Measurements from ENCODE around the gene ZNF576.
"Not testable (repeated sequence)": the region's sequence is repeated elsewhere in the genome, so short reads cannot be mapped to it uniquely, and the experiment has no call there.

The ZNF576 gene

GRCh38 chr19:43600326-43600725 lies 3.9 kb downstream of the ZNF576 start:
- not testable (repeated sequence) for H3K27me3 ChIP-seq (ENCODE audit: insufficient read depth, low read length); H3K27ac ChIP-seq (ENCODE audit: low read depth, low read length); H3K9ac ChIP-seq (ENCODE audit: low read depth, low read length); H3K9me3 ChIP-seq (ENCODE audit: insufficient read depth, low read depth, low read length); H3K4me3 ChIP-seq (ENCODE audit: low read length); H3K4me1 ChIP-seq (ENCODE audit: insufficient read depth, low read length)
- peaks cover 37% of the 10 kb centered on the region for H3K36me3 ChIP-seq (ENCODE audit: insufficient read depth, low read length)
- WGBS = 88% methylated on average over 4 of the region's 5 CpGs

- Histone ChIP-seq H3K27me3 (ENCODE audit: insufficient read depth, low read length) (no peaks in the 10 kb centered on the region), H3K4me3 (ENCODE audit: low read length) (no peak overlapping the region), H3K4me1 (ENCODE audit: insufficient read depth, low read length) (no peaks in the 10 kb centered on the region), H3K27ac (ENCODE audit: low read depth, low read length) (no peak overlapping the region), H3K9ac (ENCODE audit: low read depth, low read length) (no peak overlapping the region), H3K9me3 (ENCODE audit: insufficient read depth, low read depth, low read length) (no peaks in the 10 kb centered on the region), H3K36me3 (ENCODE audit: insufficient read depth, low read length) (peaks cover 13% of the 10 kb centered on the region; the same call in 1 of the 2 replicates)
- WGBS = 89% methylated on average over 7 of the region's 7 CpGs
These were observed 9.6 kb downstream of the ZNF576 start for GRCh38 chr19:43605875-43606568.

GRCh38 chr19:43606569-43607229 lies 10.3 kb downstream of the ZNF576 start:
- Histone ChIP-seq H3K36me3 (ENCODE audit: insufficient read depth, low read length) (0 out of 2 replicates have a peak, but pooled peaks cover 7% of the 10 kb centered on the region), H3K27ac (ENCODE audit: low read depth, low read length) (no peak overlapping the region), H3K9ac (ENCODE audit: low read depth, low read length) (no peak overlapping the region), H3K4me1 (ENCODE audit: insufficient read depth, low read length) (no peaks in the 10 kb centered on the region), H3K27me3 (ENCODE audit: insufficient read depth, low read length) (no peaks in the 10 kb centered on the region), H3K9me3 (ENCODE audit: insufficient read depth, low read depth, low read length) (no peaks in the 10 kb centered on the region), H3K4me3 (ENCODE audit: low read length) (no peak overlapping the region)
- WGBS = 90% methylated on average over 7 of the region's 7 CpGs

- H3K9me3 ChIP-seq (ENCODE audit: insufficient read depth, low read depth, low read length) = no peaks in the 10 kb centered on the region
- H3K4me1 ChIP-seq (ENCODE audit: insufficient read depth, low read length) = no peaks in the 10 kb centered on the region
- H3K9ac ChIP-seq (ENCODE audit: low read depth, low read length) = no peak overlapping the region
- H3K27me3 ChIP-seq (ENCODE audit: insufficient read depth, low read length) = no peaks in the 10 kb centered on the region
- no peak overlapping the region for H3K27ac ChIP-seq (ENCODE audit: low read depth, low read length)
- H3K4me3 ChIP-seq (ENCODE audit: low read length) = no peak overlapping the region
- WGBS = 94% methylated on average over 28 of the region's 28 CpGs
- peaks cover 14% of the 10 kb centered on the region; the same call in 1 of the 2 replicates for H3K36me3 ChIP-seq (ENCODE audit: insufficient read depth, low read length)
These were observed 11.1 kb downstream of the ZNF576 start for GRCh38 chr19:43607238-43608205.

GRCh38 chr19:43609872-43610271 lies 13.5 kb downstream of the ZNF576 start:
- Histone ChIP-seq H3K36me3 (ENCODE audit: insufficient read depth, low read length) (peaks cover 18% of the 10 kb centered on the region), H3K9me3 (ENCODE audit: insufficient read depth, low read depth, low read length) (no peaks in the 10 kb centered on the region), H3K4me1 (ENCODE audit: insufficient read depth, low read length) (no peaks in the 10 kb centered on the region), H3K27ac (ENCODE audit: low read depth, low read length) (no peak overlapping the region), H3K27me3 (ENCODE audit: insufficient read depth, low read length) (no peaks in the 10 kb centered on the region), H3K4me3 (ENCODE audit: low read length) (no peak overlapping the region), H3K9ac (ENCODE audit: low read depth, low read length) (no peak overlapping the region)
- 86% methylated on average over 7 of the region's 7 CpGs for WGBS

- 67% methylated on average over 3 of the region's 3 CpGs for WGBS
- Histone ChIP-seq H3K4me1 (ENCODE audit: insufficient read depth, low read length) (no peaks in the 10 kb centered on the region), H3K27me3 (ENCODE audit: insufficient read depth, low read length) (no peaks in the 10 kb centered on the region), H3K36me3 (ENCODE audit: insufficient read depth, low read length) (peaks cover 18% of the 10 kb centered on the region), H3K9ac (ENCODE audit: low read depth, low read length) (no peak overlapping the region), H3K4me3 (ENCODE audit: low read length) (no peak overlapping the region), H3K9me3 (ENCODE audit: insufficient read depth, low read depth, low read length) (no peaks in the 10 kb centered on the region), H3K27ac (ENCODE audit: low read depth, low read length) (no peak overlapping the region)
These were observed 14.1 kb downstream of the ZNF576 start for GRCh38 chr19:43610493-43610892.

- Histone ChIP-seq H3K27ac (ENCODE audit: low read depth, low read length) (no peak within 1 kb of the TSS), H3K4me1 (ENCODE audit: insufficient read depth, low read length) (no peaks in the 10 kb centered on the region), H3K4me3 (ENCODE audit: low read length) (no peak within 1 kb of the TSS), H3K36me3 (ENCODE audit: insufficient read depth, low read length) (peaks cover 18% of the 10 kb centered on the region), H3K9me3 (ENCODE audit: insufficient read depth, low read depth, low read length) (no peaks in the 10 kb centered on the region), H3K9ac (ENCODE audit: low read depth, low read length) (no peak within 1 kb of the TSS), H3K27me3 (ENCODE audit: insufficient read depth, low read length) (no peaks in the 10 kb centered on the region)
- whole genome bisulfite sequencing = 96% methylated on average over 3 of the region's 3 CpGs
These were observed 15.4 kb downstream of the ZNF576 start, which contains the start of gene SRRM5 for GRCh38 chr19:43611788-43612187. TSS of gene SRRM5 (plus strand) at chr19:43612088. CDS start at chr19:43612122, 34 bp downstream.

- 96% methylated on average over 12 of the region's 12 CpGs for WGBS
- H3K36me3 ChIP-seq (ENCODE audit: insufficient read depth, low read length) = peaks cover 18% of the 10 kb centered on the region
These were observed 16.0 kb downstream of the ZNF576 start for GRCh38 chr19:43612374-43612773.

GRCh38 chr19:43616306-43616705 lies 19.9 kb downstream of the ZNF576 start:
- WGBS = no CpG with 5 or more reads among the region's 1 CpG
- Histone ChIP-seq H3K36me3 (ENCODE audit: insufficient read depth, low read length) (peaks cover 18% of the 10 kb centered on the region), H3K27ac (ENCODE audit: low read depth, low read length) (no peak overlapping the region)

More at GRCh38 chr19:43612374-43612773, 16.0 kb downstream of the ZNF576 start:
- H3K4me3 ChIP-seq (ENCODE audit: low read length) = no peak overlapping the region
- H3K27ac ChIP-seq (ENCODE audit: low read depth, low read length) = no peak overlapping the region
- no peaks in the 10 kb centered on the region for H3K9me3 ChIP-seq (ENCODE audit: insufficient read depth, low read depth, low read length)
- H3K27me3 ChIP-seq (ENCODE audit: insufficient read depth, low read length) = no peaks in the 10 kb centered on the region
- no peaks in the 10 kb centered on the region for H3K4me1 ChIP-seq (ENCODE audit: insufficient read depth, low read length)
- no peak overlapping the region for H3K9ac ChIP-seq (ENCODE audit: low read depth, low read length)

GRCh38 chr19:43616954-43617353 lies 20.6 kb downstream of the ZNF576 start:
- peaks cover 4% of the 10 kb centered on the region; the same call in 1 of the 2 replicates for H3K4me1 ChIP-seq (ENCODE audit: insufficient read depth, low read length)
- no peak overlapping the region for H3K27ac ChIP-seq (ENCODE audit: low read depth, low read length)
- WGBS = 93% methylated on average over 6 of the region's 6 CpGs
- no peaks in the 10 kb centered on the region for H3K9me3 ChIP-seq (ENCODE audit: insufficient read depth, low read depth, low read length)
- no peaks in the 10 kb centered on the region for H3K27me3 ChIP-seq (ENCODE audit: insufficient read depth, low read length)
- no peak overlapping the region for H3K9ac ChIP-seq (ENCODE audit: low read depth, low read length)
- H3K4me3 ChIP-seq (ENCODE audit: low read length) = no peak overlapping the region
- H3K36me3 ChIP-seq (ENCODE audit: insufficient read depth, low read length) = peaks cover 15% of the 10 kb centered on the region

More at GRCh38 chr19:43616306-43616705, 19.9 kb downstream of the ZNF576 start:
- Histone ChIP-seq H3K9ac (ENCODE audit: low read depth, low read length) (no peak overlapping the region), H3K4me1 (ENCODE audit: insufficient read depth, low read length) (peaks cover 4% of the 10 kb centered on the region; the same call in 1 of the 2 replicates), H3K27me3 (ENCODE audit: insufficient read depth, low read length) (no peaks in the 10 kb centered on the region), H3K9me3 (ENCODE audit: insufficient read depth, low read depth, low read length) (no peaks in the 10 kb centered on the region), H3K4me3 (ENCODE audit: low read length) (no peak overlapping the region)

GRCh38 chr19:43618921-43619261 lies 22.5 kb downstream of the ZNF576 start:
- H3K4me1 ChIP-seq (ENCODE audit: insufficient read depth, low read length) = peaks cover 4% of the 10 kb centered on the region; the same call in 1 of the 2 replicates
- no peaks in the 10 kb centered on the region for H3K9me3 ChIP-seq (ENCODE audit: insufficient read depth, low read depth, low read length)
- H3K9ac ChIP-seq (ENCODE audit: low read depth, low read length) = peak overlapping the region; percentile 91
- 5% methylated on average over 14 of the region's 14 CpGs for WGBS
- H3K27ac ChIP-seq (ENCODE audit: low read depth, low read length) = peak overlapping the region; percentile 95
- H3K36me3 ChIP-seq (ENCODE audit: insufficient read depth, low read length) = no peaks in the 10 kb centered on the region
- no peaks in the 10 kb centered on the region for H3K27me3 ChIP-seq (ENCODE audit: insufficient read depth, low read length)
- H3K4me3 ChIP-seq (ENCODE audit: low read length) = peak overlapping the region; percentile 76

All from HUES64 (cell line).